Prostate gland (tissue), 2 donors: ENCODE results near the gene MAPK9.

ENCODE experiments used
- POLR2A ChIP-seq: fragments of 450-650 bp; IDR thresholded peaks from one replicate; pipeline ENCODE4 v1.6.1; 2016; ENCODE audit warnings: antibody characterized with exemption, mild to moderate bottlenecking
- POLR2AphosphoS5 ChIP-seq: sonication (generic); formaldehyde crosslinking; IDR thresholded peaks from one replicate; pipeline ENCODE4 v1.6.1; 2017; ENCODE audit warnings: antibody characterized with exemption
- TF ChIP-seq, protein P1 (sequence below), 4 experiments: fragments of 200-600 bp in 2 of 4; fragments of 450-650 bp in 2 of 4; sonication (generic) in 2 of 4; IDR thresholded peaks; 1 replicate in 3 of 4; 2 replicates in 1 of 4; pipeline ENCODE4 v1.5.1; 2016 to 2019; ENCODE audit warnings: antibody characterized with exemption in 4 of 4, mild to moderate bottlenecking in 2 of 4, moderate library complexity in 2 of 4

DNA sequence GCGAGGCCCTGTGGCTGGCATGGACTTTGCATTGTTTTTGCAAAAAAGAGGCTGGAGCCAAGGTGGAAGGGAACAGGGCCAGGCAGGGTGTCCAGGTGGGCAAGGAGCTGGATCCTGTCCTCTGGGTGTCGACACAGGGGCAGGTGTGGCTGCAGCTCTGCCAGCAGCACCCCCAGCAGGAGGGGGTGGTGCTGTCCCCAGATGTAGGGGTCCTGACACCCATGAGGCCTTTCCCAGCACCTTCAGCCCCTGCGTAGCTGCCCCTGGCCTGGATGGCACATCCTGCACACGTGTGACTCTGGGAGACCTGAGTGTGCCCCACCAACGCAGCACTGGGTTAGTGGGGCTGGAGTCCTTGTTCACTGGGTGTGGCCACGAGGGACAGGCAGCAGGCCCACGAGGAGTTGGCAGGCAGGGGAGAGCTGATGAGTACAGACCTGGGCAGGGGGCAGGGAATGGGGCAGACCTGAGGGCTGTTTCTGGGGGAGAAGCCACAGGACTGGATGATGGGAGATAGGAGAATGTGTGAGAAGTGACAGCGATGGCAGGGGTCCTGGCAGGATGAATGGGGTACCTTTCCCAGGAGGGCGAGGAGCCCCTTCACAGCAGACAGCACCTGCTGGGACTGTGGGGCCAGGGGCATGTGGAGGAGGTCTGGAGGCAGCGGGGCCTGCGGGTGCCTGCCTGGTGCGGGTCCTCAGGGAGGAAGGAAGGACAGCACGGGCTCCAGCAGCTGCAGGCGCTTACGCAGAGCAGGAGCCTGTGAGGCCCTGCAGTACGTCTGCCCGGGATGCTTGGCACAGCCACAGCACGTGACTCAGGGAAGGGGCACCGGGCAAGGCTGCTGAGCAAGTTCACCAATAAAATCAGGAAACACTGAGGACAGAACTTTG, 79.3 kb downstream of the MAPK9 start:
- TF ChIP-seq, protein P1, sequence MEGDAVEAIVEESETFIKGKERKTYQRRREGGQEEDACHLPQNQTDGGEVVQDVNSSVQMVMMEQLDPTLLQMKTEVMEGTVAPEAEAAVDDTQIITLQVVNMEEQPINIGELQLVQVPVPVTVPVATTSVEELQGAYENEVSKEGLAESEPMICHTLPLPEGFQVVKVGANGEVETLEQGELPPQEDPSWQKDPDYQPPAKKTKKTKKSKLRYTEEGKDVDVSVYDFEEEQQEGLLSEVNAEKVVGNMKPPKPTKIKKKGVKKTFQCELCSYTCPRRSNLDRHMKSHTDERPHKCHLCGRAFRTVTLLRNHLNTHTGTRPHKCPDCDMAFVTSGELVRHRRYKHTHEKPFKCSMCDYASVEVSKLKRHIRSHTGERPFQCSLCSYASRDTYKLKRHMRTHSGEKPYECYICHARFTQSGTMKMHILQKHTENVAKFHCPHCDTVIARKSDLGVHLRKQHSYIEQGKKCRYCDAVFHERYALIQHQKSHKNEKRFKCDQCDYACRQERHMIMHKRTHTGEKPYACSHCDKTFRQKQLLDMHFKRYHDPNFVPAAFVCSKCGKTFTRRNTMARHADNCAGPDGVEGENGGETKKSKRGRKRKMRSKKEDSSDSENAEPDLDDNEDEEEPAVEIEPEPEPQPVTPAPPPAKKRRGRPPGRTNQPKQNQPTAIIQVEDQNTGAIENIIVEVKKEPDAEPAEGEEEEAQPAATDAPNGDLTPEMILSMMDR (IDR thresholded peaks at IDR 0.05), result no peak
- TF ChIP-seq POLR2AphosphoS5 (peak; percentile 35), POLR2A (no peak)
